Stimulated activated CD4-positive, alpha-beta T cell treated with anti-CD3 and anti-CD28 coated beads, Interleukin-15, amount 100 ng/mL, for 24 hours (primary cell): ENCODE measurements around the gene GABRD.

ENCODE experiments used
- DNase-seq: peaks from one replicate; pipeline ENCODE4 v3.0.0-alpha.2; 2020

Gene GABRD

DNA sequence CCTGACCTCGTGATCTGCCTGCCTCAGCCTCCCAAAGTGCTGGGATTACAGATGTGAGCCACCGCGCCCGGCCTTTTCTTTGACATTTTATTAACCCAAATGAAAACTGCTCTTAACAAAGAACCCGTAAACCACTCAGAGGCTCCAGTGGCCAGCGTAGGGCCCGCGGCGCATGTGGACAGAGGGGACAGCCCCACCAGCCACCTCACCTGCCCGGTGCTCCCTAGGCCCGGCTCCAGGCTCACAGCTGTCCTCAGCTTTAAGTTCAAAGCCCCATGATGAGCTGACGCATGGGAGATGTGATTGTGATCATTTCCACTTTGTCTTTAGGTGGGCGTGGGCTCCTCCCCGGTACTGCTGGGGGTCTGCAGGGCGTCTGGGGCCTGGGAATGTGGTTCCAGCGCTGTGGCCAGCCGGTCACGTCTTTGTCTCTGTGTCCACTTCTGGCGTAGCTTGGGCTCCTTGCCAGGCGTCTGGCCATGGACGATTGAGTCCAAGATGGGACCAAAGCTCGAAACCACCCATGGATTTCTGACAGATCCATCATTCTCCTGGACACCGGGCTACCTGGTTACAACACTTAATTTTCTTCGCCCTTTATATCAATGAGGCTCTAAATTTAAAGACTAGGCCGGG is 37.9 kb downstream of the GABRD start:
- DNase-seq, result no peak

DNA sequence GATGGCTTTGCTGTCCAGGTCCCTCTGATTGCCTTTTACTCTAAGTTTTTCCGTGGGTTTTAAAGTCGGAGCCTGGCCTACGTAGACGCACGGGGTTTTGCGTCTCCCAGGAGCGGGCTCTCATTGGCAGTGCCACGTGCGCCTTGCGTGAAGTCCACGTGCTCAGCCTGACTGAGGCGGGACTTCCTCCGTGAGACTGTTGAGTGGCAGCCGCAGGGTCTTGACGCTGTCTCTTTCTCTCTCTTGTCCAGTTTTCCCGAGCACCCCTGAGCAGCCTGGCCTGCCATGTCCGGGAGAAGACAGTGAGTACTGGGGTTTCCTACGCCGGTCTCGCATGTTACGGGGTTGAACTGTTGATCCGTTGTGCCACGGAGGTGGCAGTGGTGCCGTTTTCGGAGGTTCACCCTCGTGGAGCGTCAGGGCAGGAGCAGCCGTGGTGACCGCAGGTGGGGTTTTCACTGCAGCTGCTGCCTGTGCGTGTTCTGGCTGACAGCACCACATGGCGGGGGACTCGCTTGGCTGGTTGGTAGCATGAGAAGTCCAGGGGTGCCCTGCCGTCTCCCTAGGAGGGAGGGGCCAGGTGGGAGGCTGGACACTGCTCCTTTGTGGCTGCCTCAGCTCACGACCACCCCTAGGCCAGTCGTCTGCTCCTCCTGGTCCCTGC is 40.3 kb downstream of the GABRD start:
- DNase-seq, result no peak

DNA sequence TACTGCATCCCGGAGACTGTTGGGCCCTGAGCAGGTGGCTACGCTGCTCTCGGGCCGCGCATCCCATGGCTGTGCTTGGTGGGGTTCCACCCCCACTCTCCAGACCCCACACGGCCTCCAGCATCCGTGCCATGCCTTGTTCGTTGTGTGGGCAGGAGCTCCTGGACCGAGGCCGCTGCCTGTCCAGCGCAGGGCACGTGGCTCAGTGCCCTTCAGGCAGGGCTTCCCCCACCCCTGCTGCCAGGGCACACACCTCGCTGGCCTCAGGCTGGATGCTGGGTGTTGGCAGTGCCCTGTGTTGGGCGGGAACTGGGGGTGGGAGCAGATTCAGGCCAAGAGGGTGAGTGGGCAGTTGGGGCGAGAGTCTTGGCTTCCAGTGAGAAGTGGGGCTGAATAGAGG is 40.9 kb downstream of the GABRD start:
- no peak for DNase-seq

DNA sequence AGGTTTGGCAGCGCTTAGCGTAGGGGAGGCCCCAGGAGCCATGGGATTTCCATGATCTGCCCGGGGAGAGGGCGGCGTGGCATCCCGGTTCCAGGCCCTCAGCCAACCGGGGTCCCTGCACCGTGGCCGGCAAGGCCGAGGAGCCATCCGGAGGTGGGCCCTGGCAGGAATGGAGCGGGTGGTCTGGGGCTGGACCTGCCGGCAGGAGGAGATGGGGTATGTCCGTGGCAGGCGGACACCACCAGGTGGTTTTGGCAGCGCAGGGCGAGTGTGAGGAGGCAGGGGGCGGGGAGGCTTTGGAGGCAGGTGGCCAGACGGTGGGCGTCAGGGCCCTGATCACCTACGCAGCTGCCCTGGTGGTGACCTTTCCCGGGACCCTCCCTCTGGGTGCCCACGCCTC is 41.4 kb downstream of the GABRD start:
- no peak for DNase-seq

DNA sequence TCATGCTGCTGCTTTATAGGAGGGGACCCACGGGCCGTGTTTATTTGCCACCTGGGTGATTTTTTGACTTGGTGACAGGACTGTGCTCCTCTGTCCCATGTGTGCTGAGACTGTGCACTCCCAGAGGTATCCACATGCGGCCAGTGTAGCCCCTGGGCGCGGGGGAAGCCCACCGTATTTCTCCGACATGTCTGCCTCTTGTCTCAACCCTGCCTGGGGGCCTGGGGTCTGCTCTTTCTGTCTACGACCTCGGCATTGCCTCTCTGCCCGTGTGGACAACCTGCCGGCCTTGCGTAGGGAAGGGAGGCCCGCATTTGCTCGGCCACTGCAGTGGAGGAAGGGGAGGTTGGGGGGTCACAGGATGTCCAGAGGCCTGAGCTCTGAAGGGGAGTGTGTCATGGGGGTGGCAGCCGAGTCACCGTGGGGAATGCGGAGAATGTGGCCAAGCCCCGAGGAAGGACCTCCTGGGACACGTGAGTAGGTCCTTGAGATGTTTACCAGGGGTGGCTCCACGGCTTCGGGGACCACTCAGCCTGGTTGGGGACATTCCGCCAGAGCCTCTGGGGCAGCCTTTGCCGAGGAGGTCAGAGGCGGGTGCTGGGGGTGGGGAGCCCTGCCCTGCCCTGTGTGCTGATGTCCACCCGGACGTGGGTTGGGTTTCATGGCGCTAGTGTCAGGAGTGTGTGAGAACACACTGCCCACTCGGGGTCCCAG is 42.1 kb downstream of the GABRD start:
- no peak for DNase-seq

DNA sequence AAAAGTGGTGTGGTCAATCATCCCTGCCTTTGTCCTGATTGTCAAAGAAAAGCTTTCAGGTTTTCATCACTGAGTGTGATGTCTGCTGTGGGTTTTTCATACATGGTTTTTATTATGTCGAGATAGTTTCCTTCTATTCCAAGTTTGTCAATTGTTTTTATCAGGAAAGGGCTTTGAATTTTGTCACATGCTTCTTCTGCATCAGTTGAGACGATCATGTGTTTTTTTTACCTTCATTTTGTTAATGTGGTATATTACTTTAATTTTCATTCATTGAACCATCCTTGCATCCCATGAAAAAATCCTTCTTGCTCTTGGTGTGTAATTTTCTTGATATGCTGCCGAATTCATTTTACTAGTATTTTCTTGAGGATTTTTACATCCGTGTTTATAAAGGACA is 46.6 kb downstream of the GABRD start:
- no peak for DNase-seq

DNA sequence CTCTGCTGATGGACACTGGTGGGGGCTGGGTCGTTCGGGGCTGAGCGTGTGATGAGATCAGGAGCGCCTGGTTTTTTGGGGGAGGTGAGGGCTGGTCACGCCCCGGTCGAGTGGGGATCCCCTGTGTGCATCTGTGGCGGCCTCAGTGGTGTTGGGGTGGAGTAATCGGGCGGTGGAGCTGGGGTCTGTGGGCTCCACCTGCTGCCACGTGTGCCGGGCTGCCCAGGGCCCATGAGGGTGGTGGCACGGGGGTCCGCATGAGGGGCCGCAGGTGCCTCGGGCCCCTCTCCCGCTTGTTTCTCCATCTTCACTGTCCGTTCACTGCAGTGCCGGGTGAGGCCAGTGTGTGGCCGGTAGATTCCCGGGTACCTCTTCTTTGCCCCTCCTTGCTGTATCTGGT is 48.2 kb downstream of the GABRD start:
- DNase-seq, result no peak

DNA sequence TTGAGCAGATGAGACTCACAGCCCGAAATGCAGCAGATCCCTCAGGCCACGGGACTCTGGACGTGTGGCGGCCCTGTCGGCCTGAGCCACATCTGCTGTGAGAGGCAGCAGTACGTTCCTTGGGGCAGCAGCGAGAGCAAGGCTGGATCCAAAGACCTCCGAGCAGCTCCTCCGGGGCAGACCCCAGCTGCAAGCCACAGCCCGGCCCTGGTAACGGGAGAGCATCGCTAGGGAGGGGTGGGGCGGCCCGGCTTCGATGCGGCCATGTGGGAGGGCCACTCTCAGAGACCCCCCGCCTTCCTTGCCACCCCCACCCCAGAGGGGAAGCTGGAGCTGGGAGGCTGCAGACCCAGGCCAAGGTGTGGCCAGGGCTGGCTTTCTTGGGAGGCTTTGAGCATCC is 48.8 kb downstream of the GABRD start:
- DNase-seq, result no peak

DNA sequence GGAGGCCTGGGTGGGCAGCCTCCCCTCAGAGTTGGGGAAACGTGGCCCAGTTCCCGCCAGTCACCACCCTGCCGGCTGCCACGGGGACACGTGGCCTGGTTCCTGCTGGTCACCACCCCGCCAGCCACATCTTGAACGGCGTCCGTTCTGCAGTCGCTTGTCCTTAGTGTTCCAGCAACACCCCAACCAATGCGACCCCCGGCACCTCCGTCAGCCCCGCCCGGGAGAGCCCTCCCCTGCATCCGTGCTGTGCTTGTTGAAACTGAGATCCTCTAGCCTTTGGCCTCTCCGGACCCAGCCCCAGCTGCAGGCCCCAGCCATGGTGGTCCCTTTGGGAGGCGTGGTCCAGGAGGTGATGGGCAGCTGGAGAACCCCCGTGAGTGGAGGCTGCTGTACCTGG is 49.8 kb downstream of the GABRD start:
- DNase-seq, result no peak

DNA sequence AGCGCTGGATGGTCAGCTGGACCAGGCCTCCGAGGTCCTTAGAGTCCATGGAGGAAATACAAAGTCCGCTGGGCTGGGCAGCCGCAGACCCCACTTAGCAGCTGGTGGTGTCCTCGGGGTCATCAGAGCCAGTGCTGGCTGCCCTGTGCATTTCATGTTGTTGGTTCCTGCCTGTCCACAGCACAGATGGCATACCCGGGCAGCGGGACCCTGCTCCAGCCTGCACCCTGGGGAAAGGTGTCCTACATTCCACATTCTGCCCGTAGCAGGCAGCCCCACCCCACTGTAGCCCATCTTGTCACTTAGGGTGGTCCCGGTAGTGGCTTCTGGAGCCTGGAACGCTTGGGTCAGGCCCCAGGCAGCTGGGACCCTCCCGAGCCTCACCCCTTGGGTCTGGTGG is 50.9 kb downstream of the GABRD start:
- no peak for DNase-seq

DNA sequence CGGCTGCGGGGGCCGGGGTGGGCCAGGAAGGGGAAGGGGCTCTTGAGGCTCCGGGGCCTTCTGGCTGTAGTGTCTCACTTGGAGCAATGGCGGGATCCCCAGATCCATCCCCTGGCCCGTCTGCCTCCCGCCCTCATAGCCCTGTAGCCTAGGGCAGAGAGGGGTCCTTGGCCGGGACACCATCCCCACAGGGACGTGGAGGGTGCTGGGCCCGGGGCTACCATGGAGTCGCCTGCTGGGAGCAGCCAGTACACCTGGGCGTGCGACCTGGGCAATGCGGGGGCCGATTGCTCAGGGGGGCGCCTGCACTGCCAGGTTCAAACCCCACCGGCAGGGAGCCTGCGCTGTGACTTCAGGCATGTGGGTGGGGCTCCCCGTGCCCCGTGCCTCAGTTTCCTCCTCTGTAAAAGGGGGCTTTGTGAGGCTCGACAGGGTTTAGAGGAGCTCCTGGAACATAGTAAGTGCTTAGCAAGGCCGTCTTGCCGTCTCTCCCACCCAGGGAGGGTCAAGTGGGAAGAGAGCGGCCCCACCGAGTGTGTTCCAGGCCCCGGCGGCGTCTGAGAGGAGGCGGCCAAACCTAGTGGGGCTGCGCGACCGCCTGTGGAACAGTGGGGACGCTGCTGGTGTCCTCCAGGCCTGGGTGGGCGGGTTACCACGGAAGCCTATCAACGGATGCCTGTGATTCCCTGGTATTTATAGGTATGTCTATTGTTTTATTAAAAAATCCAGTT is 51.8 kb downstream of the GABRD start:
- no peak for DNase-seq

DNA sequence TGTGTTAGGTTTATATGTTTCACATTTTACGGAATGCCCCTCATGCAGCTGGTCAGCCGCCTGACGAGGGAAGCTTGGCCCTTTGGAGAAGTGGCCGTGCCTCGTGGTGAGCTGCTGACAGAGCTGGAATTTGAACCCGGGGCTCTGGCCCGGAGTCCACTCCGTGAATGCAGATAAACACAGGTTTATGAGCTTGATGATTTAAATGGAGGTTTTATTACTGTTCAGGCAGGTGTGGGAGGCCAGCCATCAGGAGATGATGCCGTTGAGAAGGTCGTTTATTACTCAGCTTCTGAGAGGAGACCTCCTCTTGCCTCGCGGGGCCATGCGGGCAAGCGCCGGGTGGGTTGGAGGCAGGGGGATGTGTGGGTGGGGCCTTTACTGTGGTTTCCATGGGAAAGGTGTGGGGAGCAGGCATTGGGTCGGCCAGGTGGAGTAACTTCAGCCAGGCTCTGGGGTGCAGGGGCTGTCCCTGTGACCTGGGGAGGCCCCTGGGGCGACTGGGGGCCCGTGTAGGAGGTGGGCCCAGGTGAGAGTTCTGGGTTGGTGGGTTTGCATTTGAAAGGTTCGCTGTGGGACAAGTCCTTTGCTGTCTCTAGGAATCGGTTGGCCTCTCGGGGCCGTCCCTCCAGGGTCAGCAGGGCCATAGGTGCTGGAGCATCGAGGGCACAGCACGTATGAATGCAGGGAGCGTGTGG is 53.1 kb downstream of the GABRD start:
- peak; percentile 25 for DNase-seq

DNA sequence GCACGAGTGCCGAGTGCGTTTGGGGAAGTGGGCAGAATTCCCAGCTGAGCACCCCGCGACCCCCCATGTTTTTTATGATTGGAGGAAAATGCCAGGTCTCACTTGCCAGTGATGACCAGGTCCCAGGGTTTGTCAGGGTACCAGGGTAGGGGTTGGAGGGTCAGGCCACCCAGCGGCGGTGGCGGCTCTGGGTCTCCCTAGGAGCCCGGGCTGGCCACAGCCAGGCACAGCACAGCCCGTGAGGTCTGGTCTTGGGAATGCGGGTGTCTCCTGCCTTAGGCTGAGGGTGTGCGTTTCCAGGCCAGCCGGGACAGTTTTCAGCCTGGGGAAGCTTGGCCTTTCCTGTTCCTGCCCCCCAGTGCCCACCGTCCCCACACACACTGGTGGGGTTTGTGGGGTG is 53.7 kb downstream of the GABRD start:
- no peak for DNase-seq

DNA sequence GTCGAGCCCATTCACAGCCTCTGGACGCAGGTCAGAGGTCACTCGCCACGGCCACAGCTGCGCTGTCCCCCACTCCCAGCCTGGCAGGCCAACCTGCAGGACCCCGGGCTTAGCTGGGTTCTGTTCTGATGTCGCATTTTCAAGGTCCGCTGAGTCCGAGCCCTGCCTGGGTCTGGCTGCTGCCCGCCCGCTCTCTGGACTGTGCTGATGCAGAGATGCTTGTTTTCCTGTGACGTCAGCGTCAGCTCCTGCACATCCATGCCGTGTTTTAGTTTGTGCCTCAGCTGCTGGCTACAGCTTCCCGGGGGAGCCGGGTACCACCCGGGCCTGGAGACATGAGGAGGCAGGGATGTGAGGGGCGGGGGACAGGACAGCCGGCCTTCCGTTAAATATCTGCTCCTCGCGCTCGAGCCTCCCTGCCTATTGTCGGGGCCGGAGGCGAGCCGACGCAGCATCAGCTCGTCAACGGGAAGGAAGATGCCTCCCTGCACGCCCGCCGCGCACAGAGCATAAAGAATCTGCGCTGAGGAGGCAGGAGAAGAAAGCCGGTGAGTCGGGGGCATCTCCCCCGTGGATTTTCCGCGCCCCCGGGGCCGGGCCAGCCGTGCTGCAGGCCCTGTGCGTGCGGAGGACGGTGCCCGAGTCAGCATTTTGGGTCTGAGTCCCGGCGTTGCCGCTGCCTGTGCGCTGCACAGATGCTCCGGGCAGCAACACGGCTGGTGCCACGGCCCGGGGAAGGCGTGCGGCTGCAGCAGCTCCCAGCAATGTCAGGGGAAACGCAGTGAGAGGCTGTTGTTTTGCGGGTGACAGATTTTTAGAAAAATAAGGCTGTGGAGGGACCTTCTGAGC is 54.5 kb downstream of the GABRD start:
- no peak for DNase-seq

DNA sequence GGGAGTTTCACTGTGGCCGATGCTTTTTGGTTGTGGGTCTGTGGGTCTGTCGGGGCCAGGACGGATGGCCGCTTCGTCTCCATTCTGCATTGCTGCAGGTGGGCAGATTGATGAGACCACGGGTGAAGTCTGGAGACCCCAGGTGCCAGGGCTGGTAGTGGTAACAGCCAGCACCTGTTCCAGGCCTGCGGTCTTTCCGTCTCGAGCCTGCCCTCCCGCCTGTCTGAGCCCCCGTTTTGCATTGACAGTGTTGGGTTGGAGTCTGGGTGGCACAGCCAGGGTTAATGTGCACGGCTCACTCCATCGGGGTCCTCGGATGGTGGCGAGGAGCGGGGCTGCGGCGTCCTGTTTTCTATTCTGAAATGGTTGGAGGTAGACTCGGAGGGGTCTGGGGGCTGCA is 55.3 kb downstream of the GABRD start:
- DNase-seq, result no peak

DNA sequence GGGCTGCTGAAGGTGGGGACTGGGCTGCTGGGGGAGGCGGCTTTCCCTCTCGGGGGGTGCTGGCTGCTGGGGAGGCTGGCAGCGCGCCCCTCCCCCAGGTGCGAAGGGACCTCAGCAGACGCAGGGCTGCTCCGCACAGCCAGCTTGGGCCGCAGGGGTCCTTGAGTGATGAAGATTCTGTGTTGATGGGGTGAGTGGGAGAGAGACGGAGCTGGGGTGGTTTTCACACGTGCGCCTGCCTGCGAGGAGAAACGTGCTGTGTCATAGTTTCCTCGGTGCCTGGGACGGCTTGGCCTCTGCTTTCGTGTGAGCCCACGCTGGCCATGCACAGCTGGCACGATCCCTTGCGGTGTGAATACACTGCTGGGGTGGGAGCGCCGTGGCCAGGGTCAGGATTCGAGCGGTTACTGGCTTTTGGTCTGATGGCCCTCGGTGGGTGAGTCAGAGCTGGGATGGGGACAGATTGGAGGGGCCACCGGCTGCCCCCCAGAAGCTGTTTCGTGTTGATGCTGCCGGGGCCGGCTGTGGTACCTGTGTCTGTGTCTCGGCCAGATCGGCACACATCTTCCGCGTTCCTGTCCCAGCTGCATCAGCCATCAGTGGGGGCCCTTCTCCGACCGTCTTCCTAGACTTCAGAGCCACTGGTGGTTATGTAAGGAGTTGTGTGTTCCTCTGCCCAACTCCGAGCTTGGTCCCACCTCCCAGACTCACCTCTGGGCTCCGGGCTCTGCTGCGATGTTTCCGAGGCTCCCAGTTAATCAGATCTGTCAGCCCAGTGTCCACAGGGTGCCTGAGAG is 56.0 kb downstream of the GABRD start:
- no peak for DNase-seq

DNA sequence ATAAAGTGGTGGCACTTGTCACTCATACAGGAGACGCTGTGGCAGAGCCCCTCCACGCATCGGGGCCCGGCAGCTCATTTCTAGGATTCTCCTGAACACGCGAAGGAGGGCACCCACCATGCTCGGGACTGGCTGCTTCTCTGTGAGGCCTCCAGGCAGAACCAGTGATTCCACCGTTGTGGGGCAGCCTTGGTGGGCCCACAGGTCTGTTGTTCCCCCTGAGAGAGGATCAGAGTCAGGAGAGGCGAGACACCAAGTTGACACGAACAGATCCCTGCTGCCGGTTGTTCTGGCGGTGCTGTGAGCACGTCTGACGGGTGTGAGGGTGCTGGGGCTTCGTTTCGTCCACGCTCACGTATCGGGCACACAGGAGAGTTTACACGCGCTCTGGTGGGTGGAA is 57.7 kb downstream of the GABRD start:
- DNase-seq, result no peak

DNA sequence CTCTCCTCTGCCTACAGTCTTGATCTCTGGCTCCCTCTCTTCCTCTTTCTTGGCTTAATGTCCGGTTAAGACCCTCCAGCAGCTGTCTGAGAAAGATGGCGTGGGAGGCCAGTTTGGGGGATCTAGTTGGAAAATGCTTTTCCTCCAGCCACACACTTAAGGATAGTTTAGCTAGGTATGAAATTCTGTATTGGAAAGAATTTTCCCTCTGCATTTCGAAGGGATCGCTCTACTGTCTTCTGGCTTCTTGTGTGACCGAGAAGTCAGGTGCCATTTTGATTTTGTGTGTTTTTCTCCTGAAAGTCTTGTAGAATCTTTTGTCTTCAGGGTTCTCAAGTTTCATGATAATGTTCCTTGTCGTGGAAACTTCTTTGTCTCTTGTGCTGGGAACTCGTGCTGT is 59.0 kb downstream of the GABRD start:
- no peak for DNase-seq

DNA sequence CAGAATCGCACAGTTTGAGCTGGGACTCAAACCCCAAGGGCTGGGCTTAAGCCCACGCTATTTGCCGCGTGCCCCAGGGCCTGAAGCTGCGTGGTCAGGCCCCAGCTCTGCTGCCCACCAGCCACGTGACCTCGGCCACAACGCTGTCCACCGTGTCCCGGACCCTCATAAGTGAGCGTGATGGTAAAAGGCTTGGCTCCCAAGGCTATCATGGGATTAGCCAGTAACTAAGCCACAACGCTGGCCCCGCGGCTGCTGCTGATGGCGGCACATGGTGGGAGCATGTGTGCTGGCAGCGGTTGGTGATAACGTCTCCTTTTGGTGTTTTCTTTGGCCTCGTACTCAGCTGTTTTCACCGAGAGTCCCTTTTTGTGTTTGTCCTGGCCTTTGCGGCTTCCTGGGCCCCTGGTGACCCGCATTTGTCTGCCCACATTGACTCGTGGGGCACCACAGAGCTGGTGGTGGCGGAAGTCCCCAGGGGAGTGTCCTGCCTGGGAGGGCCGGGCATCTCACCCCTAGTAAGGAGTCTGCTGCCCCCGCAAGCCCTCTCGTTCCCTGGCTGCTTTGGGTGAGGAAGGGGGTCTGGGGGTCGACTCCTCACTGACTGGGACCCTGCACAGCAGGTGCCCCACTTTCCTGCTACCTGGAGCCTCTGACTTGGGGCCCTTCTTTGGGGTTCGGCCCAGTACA is 60.4 kb downstream of the GABRD start:
- DNase-seq, result no peak

DNA sequence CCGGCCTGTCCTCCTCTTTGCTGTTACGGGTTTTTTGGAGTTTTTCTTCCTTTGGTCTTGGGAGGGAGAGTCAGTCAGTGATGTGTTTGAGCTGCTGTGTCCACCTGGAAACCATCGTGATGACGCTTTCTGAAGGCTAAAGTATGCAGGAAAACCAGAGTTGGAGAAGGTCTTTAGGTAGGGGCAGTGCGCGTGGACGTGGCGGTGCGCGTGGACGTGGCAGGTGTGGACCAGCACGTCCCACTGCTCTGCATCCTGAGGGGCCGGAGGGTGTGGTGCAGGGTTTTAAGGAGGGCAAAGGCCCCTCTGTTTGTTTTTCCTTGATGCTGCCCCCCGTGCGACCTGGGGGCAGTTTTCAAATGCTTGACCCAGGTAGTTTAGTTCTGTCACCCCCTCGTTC is 61.0 kb downstream of the GABRD start:
- DNase-seq, result no peak
